NCI-H524 (cell line): ENCODE data around the gene CDH24.
A peak's percentile ranks its signal among the peaks of the same experiment; 100 is the strongest.

Experiments
- DNase-seq, 2 experiments: peaks; one replicate each; lab custom pipeline; 2025; lab: John Stamatoyannopoulos, UW

The CDH24 gene

DNA sequence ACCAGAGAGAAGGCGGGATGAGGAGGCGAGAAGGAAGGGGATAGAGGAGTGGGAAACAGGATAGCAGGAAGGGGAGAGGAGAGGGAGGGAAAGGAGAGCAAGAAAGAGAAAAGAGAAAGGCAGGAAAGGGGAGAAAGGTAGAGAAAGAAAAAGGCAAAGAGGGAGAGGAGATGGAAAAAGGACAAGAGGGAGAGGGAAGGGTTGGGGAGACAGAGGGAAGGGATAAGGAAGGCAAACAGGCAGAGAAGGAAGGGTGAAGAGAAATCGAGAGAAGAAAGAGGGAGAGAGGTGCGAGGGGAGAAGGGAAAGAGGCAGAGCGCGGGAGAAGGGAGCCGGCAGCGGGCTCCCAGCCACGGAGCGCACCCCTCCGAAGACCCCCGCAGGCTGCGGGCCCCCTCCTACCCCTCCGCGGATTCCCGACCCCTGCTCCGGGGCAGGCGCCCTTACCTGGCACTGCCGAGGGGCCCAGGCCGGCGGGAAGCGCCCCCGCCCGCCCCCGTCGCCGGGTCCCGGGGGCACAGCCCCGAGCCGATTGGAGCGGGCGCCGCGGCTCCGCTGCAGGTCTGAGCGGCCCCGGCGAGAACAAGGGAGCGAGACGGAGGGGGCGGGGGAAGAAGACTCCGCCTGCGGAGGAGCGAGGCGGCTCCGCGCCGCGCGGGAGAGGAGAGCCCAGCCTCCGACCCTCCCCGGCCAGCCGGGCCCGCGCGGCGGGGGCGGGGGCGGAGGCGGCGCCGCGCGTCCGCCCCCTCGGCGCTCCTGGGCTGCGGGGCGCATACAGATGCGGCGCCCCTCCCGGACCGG, at the start of gene CDH24:
Gene CDH24 (minus strand): TSS at position 565 of the 801 bp plus-strand sequence. CDS start 1,787 bp downstream, outside the sequence.
- no peak for DNase-seq

- no peak for DNase-seq
Measured at GRCh38 chr14:23106747-23107045, 49.4 kb upstream of the CDH24 start.

- no peak for DNase-seq
Measured at GRCh38 chr14:23105348-23105824, 48.1 kb upstream of the CDH24 start.

- DNase-seq = no peak
Measured at GRCh38 chr14:23104591-23105347, 47.4 kb upstream of the CDH24 start, which contains the start of gene CIROP. Gene CIROP (minus strand): TSS chr14:23104989. CDS start chr14:23104920, 69 bp downstream.

- DNase-seq = no peak
Measured at GRCh38 chr14:23104070-23104590, 46.8 kb upstream of the CDH24 start.

- DNase-seq = no peak
Measured at GRCh38 chr14:23103581-23103980, 46.3 kb upstream of the CDH24 start.

DNA sequence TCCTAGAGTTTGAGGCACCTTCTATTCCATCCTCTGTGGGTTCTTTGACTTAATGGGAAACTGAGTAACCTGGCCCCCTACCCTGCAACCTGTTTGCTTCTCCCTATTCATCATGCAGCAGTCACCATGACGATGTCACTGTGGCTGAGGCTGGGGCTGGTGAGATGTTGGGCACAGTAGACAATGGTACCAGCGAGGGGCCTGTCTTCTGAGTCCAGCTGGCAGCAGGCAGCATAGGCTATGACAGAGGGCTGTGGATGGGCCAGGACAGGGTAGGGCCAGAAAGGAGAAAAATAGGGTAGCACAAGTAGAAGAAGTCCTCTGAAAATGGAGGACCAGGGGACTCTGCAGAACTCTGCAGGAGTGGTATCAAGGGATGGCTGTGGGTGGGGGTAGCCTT, 45.5 kb upstream of the CDH24 start:
- DNase-seq = no peak

DNA sequence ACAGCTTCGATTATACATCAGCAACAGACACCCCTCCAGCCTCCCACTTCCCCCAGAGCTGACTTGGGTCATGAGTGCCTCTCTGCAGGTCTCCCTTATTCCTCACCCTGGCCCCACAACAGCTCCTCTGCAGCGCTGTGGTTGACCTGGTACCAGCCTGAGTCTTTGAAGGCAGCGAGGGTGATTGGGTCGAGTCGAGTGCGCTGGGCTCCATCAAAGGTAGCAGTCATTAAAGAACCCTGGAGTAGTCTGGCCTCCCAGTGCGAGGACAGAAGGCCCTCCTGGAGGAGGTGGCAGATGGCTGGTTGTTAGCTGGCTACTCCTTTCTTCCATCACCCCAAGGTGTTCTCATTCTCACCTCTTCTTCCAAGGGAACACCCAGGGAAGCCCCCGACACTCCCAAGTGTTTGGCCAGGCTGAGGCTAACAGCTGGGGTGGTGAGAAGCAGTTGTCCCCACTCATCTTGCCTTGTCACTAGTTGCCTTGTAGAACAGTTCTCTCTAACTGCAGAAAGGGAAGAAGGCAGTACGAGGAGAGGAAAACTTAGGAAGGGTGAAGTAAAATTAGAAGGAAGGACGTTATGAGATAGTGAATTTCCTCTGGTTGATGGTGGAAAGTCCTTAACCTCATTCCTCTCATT, 44.8 kb upstream of the CDH24 start:
- DNase-seq = no peak

DNA sequence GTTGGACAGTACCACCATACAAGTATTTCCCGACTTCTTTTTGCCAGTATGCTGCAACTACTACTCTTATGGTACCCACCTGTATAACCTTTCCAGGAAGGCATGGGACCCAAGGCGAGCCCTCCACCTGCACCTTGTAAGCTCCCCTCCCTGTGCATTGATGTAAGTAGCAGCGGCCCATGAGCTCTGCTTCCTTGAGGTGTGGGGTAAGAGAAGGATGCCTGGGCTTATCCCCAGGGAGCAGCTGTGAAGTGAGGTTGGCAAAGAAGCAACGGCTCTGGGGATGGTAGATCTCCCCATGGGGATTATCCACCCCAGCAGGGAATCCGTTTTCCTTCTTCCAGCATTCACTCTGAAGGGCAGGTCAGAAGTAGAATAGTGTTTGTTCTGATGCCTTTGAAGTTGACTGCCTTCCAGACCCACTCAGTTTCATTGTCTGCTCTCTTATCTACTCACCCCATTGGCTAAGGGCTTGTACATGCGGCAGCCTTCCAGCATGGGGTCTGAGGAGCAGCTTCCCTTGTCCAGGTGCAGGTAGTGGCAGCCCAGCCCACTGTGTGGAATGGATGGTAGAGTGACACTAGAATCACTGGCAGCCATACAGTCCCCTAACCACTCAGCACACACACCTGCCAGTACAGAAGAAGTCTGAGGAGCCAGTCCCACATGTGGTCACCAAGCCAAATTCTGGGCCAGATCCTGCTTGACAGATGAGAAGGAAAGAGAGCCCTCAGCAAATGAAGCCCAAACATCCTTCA, 44.1 kb upstream of the CDH24 start:
- peak in 1 of 2 experiments; percentile 38 for DNase-seq

DNA sequence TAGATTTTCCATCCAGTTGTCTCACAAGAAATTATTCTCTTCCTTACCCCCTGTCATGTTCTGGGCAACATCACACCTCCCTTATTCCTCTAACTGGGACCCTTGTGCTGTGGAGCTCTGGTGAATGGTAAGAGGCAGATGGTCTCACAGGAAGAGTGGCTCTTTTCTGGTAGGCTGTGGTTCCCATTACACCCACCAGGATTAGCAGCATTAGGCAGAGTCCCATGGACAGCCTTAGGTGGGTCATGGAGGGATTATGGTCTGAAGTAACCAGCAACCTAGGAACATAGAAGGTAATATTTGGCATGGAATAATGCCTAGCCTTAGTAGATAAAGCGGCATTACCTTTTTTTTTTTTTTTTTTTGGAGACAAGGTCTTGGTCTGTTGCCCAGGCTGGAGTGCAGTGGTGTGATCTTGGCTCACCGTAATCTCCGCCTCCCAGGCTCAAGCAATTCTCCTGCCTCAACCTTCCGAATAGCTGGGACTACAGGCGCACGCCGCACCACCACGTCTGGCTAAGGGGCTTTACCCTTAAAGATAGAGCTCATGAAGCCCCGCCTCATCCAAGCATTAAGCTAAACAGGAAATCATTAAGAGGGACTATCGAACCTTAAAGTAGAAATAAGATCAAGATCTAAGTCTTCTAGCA, 42.0 kb upstream of the CDH24 start:
- peak in 1 of 2 experiments; percentile 44 for DNase-seq

- DNase-seq = no peak
Measured at GRCh38 chr14:23097786-23098185, 40.5 kb upstream of the CDH24 start.

GRCh38 chr14:23095196-23096108, 38.1 kb upstream of the CDH24 start, which contains the start of gene C14orf119:
Gene C14orf119 (plus strand): TSS chr14:23095505. CDS start chr14:23097659, 2,154 bp downstream.
- DNase-seq = no peak

DNA sequence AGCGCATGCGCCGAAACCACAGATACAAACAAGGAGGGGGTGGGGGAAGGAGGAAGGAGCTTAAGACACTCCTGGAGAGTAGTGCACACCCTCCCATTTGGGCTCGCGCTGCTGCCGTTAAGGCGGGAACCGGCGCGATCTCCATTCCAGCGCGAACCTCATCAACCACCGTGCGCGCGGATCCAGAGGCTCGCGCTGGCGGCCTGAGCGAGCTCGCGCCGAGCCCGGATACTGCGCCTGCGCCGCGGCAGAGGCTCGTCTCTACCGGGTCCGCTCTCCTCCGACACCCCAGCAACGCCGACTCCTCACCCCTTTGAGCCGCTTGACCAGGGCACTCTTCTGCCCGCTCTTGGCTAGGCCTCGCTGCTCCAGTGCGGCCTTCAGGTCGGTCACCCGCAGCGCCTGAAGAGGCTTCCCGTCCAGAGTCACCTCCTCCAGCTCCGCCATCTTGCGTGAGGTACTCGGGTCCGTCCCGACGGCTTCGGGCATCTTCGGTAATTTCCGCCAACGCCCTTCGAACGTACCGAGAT, 37.4 kb upstream of the CDH24 start, which contains the start of gene ACIN1:
Gene ACIN1 (minus strand): TSS at position 471 of the 530 bp plus-strand sequence. CDS start 24 bp downstream, at position 447.
- no peak for DNase-seq

DNA sequence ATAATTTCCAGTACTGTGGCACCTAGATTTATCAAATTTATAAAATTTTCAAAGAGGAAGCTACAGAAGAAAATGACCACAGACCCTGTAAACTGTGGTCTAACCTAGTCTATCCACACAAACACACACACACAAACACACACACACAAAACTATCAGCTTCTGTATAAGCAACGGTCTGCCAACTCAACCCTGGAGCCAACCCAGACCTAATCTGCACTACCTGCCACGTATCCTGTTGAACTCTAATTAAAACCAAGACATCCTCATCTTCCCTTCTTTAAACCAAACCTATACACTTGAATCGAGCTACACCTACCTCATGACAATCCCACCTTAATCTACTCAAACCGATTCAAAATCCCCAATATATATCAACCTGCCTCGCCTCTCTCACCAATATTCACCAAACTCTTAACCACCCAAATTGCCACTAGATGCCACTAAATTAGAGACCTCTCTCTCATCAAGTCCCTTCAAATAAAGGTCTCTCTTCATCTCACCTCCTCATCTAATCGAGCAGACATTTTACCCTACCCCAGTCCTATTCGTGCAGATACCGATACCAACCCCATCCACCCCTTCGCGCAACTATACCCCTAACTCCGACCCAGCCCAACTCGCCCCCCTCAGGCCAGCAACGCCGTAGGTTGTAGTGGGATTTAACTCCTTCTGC, 36.8 kb upstream of the CDH24 start:
- DNase-seq = no peak

- DNase-seq = no peak
Measured at GRCh38 chr14:23093526-23093925, 36.2 kb upstream of the CDH24 start.

DNA sequence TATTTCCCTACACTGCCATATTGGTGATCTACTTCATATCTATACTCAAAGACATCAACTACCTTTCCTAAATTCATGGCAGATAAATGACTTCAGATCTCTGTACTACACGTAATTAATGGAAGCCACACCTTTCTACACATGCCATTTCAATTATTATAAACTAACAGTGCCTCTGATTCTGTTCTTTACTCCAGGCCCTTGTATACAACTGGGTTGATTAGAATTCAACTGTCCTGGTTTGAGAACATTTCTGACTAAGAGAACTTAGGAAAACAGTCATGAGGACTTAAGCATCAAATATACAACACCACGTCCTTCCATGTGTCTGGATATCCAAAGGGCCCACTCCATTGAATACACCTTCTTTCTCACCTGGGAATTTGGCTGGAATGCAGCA, 35.8 kb upstream of the CDH24 start:
- no peak for DNase-seq

DNA sequence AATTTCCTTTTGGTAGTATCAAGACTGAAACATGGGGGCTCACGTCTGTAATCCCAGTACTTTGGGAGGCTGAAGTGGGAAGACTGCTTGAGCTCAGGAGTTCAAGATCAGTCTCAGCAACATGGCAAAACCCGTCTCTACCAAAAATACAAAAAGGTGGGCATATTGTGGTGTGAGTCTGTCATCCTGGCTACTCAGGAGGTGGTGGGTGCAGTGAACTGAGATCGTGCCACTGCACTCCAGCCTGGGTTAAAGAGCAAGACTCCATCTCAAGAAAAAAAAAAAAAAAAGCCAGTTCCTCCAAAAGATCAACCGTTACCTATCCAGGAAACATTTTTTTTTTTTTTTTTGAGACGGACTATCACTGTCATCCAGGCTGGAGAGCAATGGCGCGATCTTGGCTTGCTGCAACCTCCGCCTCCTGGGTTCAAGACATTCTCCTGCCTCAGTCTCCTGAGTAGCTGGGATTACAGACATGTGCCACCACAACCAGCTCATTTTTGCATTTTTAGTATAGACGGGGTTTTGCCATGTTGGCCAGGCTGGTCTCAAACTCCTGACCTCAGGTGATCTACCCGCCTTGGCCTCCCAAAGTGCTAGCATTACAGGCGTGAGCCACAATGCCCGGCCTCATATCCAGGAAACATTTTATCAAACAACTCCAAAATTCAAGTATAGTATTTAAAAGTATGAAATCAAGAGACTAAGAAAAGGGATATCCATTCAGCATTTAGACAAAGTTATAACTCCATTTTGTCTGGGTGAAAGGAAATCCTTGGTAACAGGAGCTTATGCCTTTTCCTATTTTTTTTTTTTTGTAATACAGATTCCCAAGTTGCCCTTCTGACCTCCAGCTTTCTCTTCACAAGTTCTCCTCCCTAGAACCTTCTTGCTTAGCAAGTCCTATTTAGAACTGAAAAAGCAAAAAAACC, 34.2 kb upstream of the CDH24 start:
- DNase-seq = no peak

DNA sequence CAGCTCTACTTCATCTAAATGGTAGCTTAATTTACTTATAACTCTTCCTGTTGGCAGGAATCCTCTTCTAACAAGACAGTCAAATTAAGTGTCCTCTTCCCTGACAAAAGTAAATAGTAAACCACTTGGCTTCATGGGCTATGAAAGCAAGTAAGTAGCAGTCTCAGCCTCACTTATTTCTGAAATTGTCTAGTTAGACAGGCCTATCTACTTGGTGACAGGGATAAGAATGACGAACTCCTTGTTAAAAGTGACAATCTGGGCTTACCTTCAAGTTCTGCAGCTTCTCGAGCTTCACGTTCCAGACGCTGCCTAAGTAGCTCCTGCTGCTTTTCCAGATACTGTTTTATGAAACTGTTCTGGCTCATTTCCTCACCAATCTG, 32.9 kb upstream of the CDH24 start:
- DNase-seq = no peak
